Parathyroid adenoma (tissue), 2 donors: ENCODE results near the gene OTULINL.

Experiments used
- H2AFZ ChIP-seq: fragments of 300-600 bp; sonication (generic); one replicate; pipeline ENCODE4 v1.7.0; 2017; ENCODE audit warnings: antibody characterized with exemption, mild to moderate bottlenecking
- H3K27ac ChIP-seq: fragments of 300-600 bp; sonication (generic); one replicate; pipeline ENCODE4 v1.7.0; 2017
- H3K27me3 ChIP-seq: fragments of 300-600 bp; sonication (generic); one replicate; pipeline ENCODE4 v1.7.0; 2017; ENCODE audit warnings: low read length; ENCODE audit not compliant: control insufficient read depth, insufficient read depth
- H3K36me3 ChIP-seq: fragments of 300-600 bp; sonication (generic); one replicate; pipeline ENCODE4 v1.7.0; 2017; ENCODE audit warnings: low read length; ENCODE audit not compliant: control insufficient read depth, insufficient read depth
- H3K4me1 ChIP-seq: fragments of 300-600 bp; sonication (generic); one replicate; pipeline ENCODE4 v1.7.0; 2017; ENCODE audit warnings: control low read depth
- H3K4me2 ChIP-seq: fragments of 300-600 bp; sonication (generic); one replicate; pipeline ENCODE4 v1.7.0; 2017; ENCODE audit warnings: low read length
- H3K4me3 ChIP-seq: fragments of 300-600 bp; sonication (generic); one replicate; pipeline ENCODE4 v1.7.0; 2017; ENCODE audit warnings: low read depth, low read length
- H3K79me2 ChIP-seq: fragments of 300-600 bp; sonication (generic); one replicate; pipeline ENCODE4 v1.7.0; 2017; ENCODE audit warnings: control low read depth
- H3K9ac ChIP-seq: fragments of 300-600 bp; sonication (generic); one replicate; pipeline ENCODE4 v1.7.0; 2017; ENCODE audit warnings: mild to moderate bottlenecking
- H3K9me3 ChIP-seq: fragments of 300-600 bp; sonication (generic); one replicate; pipeline ENCODE4 v1.7.0; 2017; ENCODE audit warnings: low read length; ENCODE audit not compliant: control insufficient read depth
- CTCF ChIP-seq: fragments of 300-600 bp; sonication (generic); IDR thresholded peaks from one replicate; pipeline ENCODE4 v1.7.0; 2017; ENCODE audit warnings: antibody characterized with exemption, mild to moderate bottlenecking
- donor health status: primary hyperparathyroidism.

OTULINL gene

GRCh38 chr5:14630671-14631070 is 49.1 kb downstream of the OTULINL start:
- Histone ChIP-seq H3K36me3 (no peaks in the 10 kb centered on the region), H3K4me2 (no peak overlapping the region), H3K27me3 (no peaks in the 10 kb centered on the region), H3K27ac (no peak overlapping the region), H3K9me3 (no peaks in the 10 kb centered on the region), H3K4me3 (no peak overlapping the region), H3K79me2 (no peaks in the 10 kb centered on the region), H2AFZ (no peak overlapping the region), H3K9ac (no peak overlapping the region), H3K4me1 (no peaks in the 10 kb centered on the region)
- no peak for TF ChIP-seq CTCF

- Histone ChIP-seq H3K27me3 (no peaks in the 10 kb centered on the region), H3K79me2 (no peaks in the 10 kb centered on the region), H3K4me3 (no peak overlapping the region), H3K36me3 (no peaks in the 10 kb centered on the region), H2AFZ (no peak overlapping the region), H3K9me3 (no peaks in the 10 kb centered on the region), H3K4me1 (no peaks in the 10 kb centered on the region), H3K27ac (no peak overlapping the region), H3K9ac (no peak overlapping the region), H3K4me2 (no peak overlapping the region)
- no peak for TF ChIP-seq CTCF
Measured at GRCh38 chr5:14635656-14636055, 54.1 kb downstream of the OTULINL start.

GRCh38 chr5:14640765-14641164 is 59.2 kb downstream of the OTULINL start:
- H3K9ac ChIP-seq, result no peak overlapping the region
- no peak overlapping the region for H3K4me3 ChIP-seq
- no peaks in the 10 kb centered on the region for H3K27me3 ChIP-seq
- no peaks in the 10 kb centered on the region for H3K4me1 ChIP-seq
- H3K27ac ChIP-seq, result no peak overlapping the region
- no peaks in the 10 kb centered on the region for H3K79me2 ChIP-seq
- H3K4me2 ChIP-seq, result no peak overlapping the region
- no peaks in the 10 kb centered on the region for H3K36me3 ChIP-seq
- TF ChIP-seq CTCF, result no peak
- no peaks in the 10 kb centered on the region for H3K9me3 ChIP-seq
- no peak overlapping the region for H2AFZ ChIP-seq

GRCh38 chr5:14644623-14645237 is 63.1 kb downstream of the OTULINL start:
- H3K4me2 ChIP-seq, result no peak overlapping the region
- H3K27ac ChIP-seq, result no peak overlapping the region
- no peaks in the 10 kb centered on the region for H3K4me1 ChIP-seq
- H3K9ac ChIP-seq, result no peak overlapping the region
- no peak overlapping the region for H3K4me3 ChIP-seq
- no peaks in the 10 kb centered on the region for H3K36me3 ChIP-seq
- no peaks in the 10 kb centered on the region for H3K9me3 ChIP-seq
- no peaks in the 10 kb centered on the region for H3K79me2 ChIP-seq
- no peaks in the 10 kb centered on the region for H3K27me3 ChIP-seq
- H2AFZ ChIP-seq, result no peak overlapping the region
- TF ChIP-seq CTCF, result no peak

- no peak for TF ChIP-seq CTCF
Measured at GRCh38 chr5:14650052-14650451, 68.5 kb downstream of the OTULINL start.

More at GRCh38 chr5:14650052-14650451, 68.5 kb downstream of the OTULINL start:
- H3K4me3 ChIP-seq, result no peak overlapping the region
- no peak overlapping the region for H3K27ac ChIP-seq
- H3K4me1 ChIP-seq, result no peaks in the 10 kb centered on the region
- no peaks in the 10 kb centered on the region for H3K27me3 ChIP-seq
- no peak overlapping the region for H3K4me2 ChIP-seq
- no peaks in the 10 kb centered on the region for H3K79me2 ChIP-seq
- no peaks in the 10 kb centered on the region for H3K36me3 ChIP-seq
- no peak overlapping the region for H3K9ac ChIP-seq
- H2AFZ ChIP-seq, result no peak overlapping the region
- no peaks in the 10 kb centered on the region for H3K9me3 ChIP-seq
